ENCODE data around the gene SH3D19.

DNA sequence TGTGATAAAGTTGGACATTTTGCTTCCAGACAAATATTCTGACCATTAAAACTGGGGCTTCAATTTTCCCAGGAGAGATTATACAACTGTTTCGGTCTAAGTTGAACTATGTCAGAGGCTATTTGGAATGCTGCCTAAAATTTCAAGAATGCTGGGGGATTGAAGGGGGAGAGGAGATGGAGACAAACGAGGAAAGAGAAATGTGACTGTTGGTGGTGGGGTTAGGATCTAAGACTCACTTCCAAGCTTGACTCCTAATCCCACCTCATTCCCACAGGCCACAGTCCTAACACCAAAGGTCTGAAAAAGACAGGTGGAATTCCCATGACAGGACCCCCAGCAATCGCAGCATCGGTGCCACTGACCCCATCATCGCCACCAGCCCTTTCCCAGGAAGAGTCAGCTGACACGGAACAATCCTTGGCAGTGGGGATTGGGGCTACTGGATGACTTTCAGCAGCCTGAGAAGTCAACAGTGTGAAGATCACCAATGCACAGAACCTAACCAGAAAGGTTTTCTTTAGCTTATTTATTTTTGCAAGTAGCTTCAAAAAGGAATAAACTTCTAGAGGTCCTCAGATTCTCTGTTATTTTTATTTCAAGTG lies 122.5 kb downstream of the SH3D19 start:
- TF ChIP-seq, protein P1, sequence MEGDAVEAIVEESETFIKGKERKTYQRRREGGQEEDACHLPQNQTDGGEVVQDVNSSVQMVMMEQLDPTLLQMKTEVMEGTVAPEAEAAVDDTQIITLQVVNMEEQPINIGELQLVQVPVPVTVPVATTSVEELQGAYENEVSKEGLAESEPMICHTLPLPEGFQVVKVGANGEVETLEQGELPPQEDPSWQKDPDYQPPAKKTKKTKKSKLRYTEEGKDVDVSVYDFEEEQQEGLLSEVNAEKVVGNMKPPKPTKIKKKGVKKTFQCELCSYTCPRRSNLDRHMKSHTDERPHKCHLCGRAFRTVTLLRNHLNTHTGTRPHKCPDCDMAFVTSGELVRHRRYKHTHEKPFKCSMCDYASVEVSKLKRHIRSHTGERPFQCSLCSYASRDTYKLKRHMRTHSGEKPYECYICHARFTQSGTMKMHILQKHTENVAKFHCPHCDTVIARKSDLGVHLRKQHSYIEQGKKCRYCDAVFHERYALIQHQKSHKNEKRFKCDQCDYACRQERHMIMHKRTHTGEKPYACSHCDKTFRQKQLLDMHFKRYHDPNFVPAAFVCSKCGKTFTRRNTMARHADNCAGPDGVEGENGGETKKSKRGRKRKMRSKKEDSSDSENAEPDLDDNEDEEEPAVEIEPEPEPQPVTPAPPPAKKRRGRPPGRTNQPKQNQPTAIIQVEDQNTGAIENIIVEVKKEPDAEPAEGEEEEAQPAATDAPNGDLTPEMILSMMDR (IDR thresholded peaks at IDR 0.05): no peak
- no peak for TF ChIP-seq POLR2A (IDR thresholded peaks at IDR 0.05)

Measured in esophagus squamous epithelium (tissue), 4 donors.